HG03342 (cell line): ENCODE data around the gene AGAP1.

Source experiments
- ATAC-seq: cut with Tn5 transposase; IDR thresholded peaks from one replicate; pipeline ENCODE4 v1.9.1; 2021; ENCODE audit warnings: mild to moderate bottlenecking, moderate library complexity; ENCODE audit not compliant: unreplicated experiment

Gene AGAP1

DNA sequence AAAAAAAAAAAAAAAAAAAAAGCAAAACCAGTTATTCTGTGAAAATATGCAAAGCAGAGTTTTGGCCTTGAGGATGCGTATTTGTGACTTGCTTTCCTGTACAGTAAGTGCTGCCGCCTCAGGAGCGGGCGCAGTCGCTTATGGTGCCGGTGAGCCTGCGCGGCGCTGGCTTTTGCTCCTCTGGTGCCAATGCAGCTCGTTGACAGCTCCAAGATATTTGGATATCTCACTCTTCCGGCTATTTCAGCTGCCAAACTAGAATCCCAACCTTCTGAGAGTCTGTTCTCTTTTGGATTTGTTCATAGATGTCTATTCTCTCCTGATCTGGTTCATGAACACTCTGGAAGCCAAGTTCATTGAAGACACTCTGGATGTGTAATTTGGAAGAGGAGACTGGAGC, 184.1 kb downstream of the AGAP1 start:
- no peak for ATAC-seq

DNA sequence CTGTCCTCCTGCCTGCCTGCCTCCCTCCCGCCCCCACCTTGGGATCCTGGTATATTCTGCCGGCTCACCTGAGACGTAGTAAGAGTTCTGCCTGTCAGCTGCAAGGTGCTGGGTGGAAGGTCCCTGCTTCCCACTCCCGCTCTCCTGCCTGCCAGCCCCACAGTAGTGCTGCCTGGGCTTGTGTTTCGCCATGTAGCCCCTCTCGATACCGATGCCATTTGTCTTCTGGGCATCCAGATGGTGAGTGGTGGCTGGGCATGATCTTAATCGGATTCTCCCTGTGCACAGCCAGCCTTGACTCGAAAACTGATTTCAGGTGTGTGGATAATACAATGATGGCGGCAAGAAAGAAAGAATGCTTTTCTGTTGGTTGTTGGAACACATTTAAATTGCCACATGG, 184.9 kb downstream of the AGAP1 start:
- no peak for ATAC-seq

- ATAC-seq: no peak
Measured at GRCh38 chr2:235679471-235679870, 185.6 kb downstream of the AGAP1 start.

- no peak for ATAC-seq
Measured at GRCh38 chr2:235685024-235685721, 191.3 kb downstream of the AGAP1 start.

- ATAC-seq: no peak
Measured at GRCh38 chr2:235688511-235689426, 194.9 kb downstream of the AGAP1 start.

GRCh38 chr2:235689427-235689853, 195.6 kb downstream of the AGAP1 start:
- ATAC-seq: no peak

DNA sequence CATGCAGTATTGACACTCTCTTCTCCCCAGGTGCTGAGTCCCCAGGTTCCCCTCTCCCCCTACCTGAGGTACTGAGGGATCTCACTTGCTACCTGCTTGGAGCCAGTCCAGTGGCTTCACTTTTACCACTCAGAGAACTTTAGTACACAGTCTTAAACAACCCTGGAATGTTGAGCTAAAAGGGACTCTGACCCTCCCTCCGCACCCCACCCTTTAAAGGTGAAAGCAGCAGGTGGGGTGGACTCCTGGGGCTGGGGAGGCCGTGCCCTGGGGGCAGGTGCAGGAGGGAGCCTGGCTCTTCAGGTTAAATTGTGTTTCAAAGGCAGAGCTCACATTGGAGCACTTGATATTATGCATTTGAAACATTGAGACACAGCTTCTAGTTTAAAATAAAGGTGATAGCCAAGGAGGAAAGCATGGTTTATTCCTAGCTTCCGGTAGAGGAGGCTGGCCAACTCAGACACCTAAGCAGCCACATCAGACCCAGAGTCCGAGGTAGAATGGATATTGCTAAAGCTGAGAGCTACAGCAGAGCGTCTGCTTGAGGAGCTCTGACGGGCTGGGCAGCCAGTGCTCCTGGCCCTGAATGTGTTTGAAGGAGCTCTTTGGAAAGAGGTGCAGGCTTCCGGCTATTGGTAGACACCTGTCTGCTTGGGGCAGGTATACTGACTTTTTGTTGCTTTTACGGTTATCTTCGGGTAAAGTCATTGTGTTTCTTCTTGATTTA, 196.4 kb downstream of the AGAP1 start:
- no peak for ATAC-seq

- ATAC-seq: no peak
Measured at GRCh38 chr2:235690809-235691450, 197.1 kb downstream of the AGAP1 start.

GRCh38 chr2:235692076-235692475, 198.2 kb downstream of the AGAP1 start:
- ATAC-seq: no peak

DNA sequence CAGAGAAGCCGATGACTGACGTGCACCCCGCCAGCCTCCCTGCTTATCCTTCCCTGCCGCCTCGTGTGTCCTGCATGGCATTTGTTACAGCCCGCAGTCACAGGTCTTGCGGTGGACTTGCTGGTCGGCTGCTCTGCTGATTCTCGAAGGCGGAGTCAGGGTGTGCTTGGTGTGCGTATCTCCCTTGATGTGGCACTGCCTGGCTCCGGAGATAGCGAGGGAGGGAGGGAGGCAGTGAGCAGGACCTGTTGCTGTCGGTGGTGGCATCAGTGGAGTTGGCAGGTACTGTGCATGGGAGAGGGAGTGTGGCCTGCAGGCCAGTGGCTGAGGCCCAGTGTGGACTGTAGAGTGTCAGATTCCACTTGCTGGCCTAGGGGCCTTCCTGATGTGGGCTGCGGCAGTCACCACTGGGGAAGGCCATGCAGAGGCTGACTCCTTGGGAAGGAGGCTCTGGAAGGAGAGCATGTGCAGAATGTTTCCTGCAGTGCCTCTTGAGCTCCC, 198.9 kb downstream of the AGAP1 start:
- ATAC-seq: no peak

GRCh38 chr2:235693279-235693678, 199.4 kb downstream of the AGAP1 start:
- ATAC-seq: no peak

DNA sequence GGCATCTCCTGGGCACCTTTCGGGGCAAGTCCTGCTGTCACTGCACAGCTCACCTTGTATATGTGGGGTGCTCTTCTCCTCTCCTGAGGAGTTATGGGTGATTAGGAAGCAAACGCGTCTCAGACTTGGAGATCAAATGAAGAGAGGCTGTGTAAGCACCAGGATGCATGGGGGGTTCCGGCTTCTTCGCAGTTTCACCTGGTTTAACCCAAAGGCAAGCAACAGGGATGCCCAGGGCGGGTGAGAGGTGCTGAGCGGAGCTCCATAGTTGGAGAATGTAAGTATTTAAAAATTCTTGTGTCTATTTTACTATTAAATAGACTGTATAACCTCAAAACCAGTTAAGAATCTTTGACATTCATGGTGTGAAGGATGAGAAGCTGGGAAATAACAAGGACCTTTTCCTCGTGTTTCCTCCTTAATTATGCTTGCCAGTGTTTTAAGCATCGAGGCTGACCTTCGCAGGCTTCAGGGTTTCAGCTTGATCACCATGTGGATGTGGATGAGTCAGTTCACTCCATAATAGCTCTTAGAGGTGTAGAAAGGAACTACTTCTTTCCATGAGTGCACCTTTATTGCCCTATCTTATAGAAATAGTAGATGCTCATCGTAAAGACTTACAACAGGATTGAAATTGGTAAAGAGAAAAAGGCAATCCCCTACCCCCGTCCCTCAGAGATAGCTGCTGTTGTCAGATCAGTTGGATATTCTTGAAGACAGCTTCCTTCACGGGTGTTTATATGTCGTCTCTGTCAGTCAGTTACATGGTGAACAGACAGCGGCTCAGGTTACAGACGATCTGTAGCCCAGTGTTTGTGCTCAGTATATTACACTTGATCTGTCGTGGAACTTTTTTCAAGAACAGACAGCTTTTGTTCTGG, 201.1 kb downstream of the AGAP1 start:
- no peak for ATAC-seq

DNA sequence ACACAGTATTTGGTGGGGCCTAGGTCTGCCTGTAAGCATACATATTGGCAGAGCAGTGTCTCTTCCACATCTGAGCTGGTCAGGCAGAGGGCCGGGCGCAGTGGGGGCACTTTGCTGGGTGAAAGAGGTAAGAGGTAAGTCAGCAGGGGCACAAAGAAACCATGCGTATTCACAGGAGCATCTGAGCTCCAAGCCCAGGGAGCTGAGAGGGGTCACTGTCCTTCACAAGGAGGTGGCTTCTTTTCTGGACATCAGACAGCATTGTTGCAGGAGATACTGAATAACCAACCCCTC, 201.7 kb downstream of the AGAP1 start:
- ATAC-seq: no peak

- no peak for ATAC-seq
Measured at GRCh38 chr2:235697041-235697440, 203.2 kb downstream of the AGAP1 start.

DNA sequence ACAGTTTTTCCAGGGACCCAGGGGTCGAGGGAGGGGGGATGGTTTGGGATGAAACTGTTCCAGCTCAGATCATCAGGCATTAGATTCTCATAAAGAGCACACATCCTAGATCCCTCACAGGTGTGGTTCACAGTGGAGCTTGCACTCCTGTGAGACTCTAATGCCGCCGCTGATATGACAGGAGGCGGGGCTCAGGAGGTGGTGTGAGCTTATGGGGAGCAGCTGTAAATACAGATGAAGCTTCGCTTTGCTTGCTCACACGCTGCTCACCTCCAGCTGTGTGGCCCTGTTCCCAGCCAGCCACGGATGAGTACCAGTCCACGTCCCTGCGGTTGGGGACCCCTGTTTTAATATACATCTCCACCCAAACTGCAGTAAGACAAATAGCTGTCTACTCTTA, 204.2 kb downstream of the AGAP1 start:
- no peak for ATAC-seq

DNA sequence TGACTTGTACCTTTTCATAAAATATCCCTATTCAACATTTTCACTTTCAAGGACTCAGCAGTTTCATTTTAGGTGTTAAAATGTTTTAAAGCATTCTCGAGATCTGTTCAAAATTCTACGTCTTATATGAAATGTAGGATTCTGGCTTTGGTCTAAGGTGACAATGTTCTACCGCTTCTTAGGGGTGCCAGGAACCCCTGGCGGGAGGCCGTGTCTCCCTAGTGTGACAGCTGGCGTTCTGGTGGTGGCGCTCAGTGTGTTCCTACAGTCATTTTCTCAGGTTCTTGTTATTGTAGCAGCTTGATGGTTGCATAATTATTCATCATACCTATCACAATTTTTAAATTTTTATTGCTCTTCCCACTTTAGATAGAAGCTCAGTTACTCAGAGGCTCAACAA, 204.6 kb downstream of the AGAP1 start:
- ATAC-seq: no peak

DNA sequence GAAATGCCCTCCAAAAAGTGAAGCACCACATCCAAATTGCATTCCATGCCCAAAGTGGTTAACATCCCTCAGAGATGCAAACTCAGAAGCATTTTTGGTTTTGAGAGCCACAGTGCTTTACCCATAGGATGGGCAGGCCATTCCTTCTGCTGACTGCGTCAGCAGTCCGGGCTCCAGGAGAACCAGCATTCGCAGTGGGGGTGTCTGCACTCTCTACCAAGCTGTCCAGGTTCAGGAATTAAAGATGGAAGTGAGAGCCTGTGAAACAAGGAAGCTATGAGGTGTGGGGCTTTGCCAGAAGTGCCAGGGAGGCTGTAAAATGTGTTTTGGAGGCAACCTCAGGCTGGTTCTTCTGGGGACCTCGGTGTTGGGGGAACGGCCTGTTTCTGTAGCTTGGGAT, 205.7 kb downstream of the AGAP1 start:
- ATAC-seq: no peak

DNA sequence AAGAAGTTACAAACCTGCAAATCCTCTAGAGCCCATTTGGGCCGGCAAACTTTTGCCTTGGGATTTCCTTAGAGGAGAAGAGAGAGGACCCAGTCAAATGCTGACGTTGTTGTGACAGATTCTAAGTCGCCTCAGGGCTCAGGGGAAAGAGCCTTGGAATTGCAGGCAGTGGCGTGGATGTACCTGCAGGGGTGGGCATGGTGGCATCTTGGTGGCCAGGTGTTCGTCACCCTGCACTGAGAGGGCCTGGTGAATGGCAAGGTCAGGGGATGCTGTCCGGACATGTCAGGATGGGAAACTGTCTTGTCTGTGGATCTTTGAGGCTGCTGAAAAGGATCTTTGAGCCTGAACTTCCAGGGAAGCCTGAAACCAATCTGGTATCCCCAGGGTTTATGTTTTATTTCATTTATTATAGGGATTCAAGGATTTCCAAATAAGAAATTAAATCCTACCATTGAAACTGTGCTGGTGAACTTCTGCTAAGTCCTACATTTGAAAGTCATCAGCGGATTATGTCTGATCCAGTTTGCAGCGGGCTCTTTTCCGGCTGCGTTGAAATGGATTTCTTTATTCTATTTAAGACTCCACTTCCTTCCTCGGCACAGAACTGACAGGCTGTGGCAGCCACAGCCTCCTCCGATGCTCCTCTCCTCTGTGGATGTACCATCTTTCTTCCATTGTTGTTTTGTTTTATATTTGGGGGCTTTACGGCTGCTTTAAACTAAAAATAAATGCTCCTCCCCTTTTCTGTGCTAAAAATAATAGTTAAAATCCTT, 207.6 kb downstream of the AGAP1 start:
- no peak for ATAC-seq

DNA sequence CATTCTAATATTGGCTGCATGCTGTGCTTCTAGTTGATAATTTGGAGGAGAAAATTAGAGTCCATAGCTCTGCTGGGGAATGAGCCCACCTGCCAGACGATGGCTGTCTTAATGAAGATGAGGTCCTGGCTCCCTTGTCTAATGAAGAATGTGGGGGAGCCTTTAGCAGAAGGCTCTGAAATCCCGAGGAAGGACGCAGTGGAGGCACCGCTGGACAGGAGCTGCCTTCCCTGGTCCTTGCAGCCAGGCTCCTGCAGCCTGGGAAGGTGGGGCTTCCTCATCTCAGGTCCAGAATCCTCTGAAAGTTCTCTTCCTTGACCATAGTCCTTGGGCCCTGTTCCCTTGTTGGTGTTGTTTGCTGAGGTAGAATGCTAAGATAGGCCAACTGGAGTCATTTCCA, 208.3 kb downstream of the AGAP1 start:
- no peak for ATAC-seq
